Panc1 (cell line): Measurements from ENCODE around the gene IFT122. TPM values are rescaled to one million over a fixed set of nuclear protein-coding genes. Genes with fewer than 3 reads are reported as not detected.
"Not testable (repeated sequence)": the region's sequence is repeated elsewhere in the genome, so short reads cannot be mapped to it uniquely, and the experiment has no call there.

Source experiments
- ATAC-seq: fragments of 200-7000 bp; cut with Tn5 transposase; 2 replicates; pipeline ENCODE4 v1.9.1; 2020; ENCODE audit warnings: mild to moderate bottlenecking, moderate library complexity
- BruUV-seq: library from RNA; stranded (reverse); fragments of 400-500 nt; replicated peaks from 2 replicates; lab custom pipeline; 2021; lab: Mats Ljungman, UMichigan
- CTCF ChIA-PET: fragments of 300-600 bp; sonication (Branson Sonifier 250); formaldehyde crosslinking; loops from one replicate; lab custom pipeline; 2022; ENCODE audit warnings: antibody characterized with exemption; lab: Charles Lee
- POLR2A ChIA-PET: fragments of 300-600 bp; sonication (Branson Sonifier 250); formaldehyde crosslinking; loops from one replicate; lab custom pipeline; 2022; ENCODE audit warnings: antibody characterized with exemption; lab: Charles Lee
- DNase-seq: peaks from one replicate; pipeline ENCODE4 v3.0.0-alpha.2; 2010; ENCODE audit warnings: low read depth, low spot score
- H3K27ac ChIP-seq: 2 replicates; pipeline ENCODE4 v1.5.1; 2011; ENCODE audit warnings: mild to moderate bottlenecking, low read length, inconsistent platforms
- H3K27me3 ChIP-seq: fragments of 200-500 bp; sonication (Bioruptor generic); 2 replicates; pipeline ENCODE4 v1.6.0; 2014; ENCODE audit warnings: low read length, inconsistent platforms; ENCODE audit not compliant: control insufficient read depth, insufficient read depth
- H3K36me3 ChIP-seq: fragments of 200-500 bp; sonication (Bioruptor generic); 2 replicates; pipeline ENCODE4 v1.5.1; 2014; ENCODE audit warnings: inconsistent platforms, mild to moderate bottlenecking, low read length, moderate library complexity; ENCODE audit not compliant: control insufficient read depth, insufficient read depth
- H3K4me1 ChIP-seq: 2 replicates; pipeline ENCODE4 v1.5.1; 2011; ENCODE audit warnings: inconsistent platforms, mild to moderate bottlenecking, low read length, moderate library complexity; ENCODE audit not compliant: control insufficient read depth, insufficient read depth
- H3K4me3 ChIP-seq, 2 experiments: 2 replicates each; pipeline ENCODE4 v1.5.1; 2011 to 2012; ENCODE audit warnings: low read depth in 2 of 2, low read length in 2 of 2, mild to moderate bottlenecking in 2 of 2, inconsistent platforms in 1 of 2, moderate library complexity in 1 of 2
- H3K9me3 ChIP-seq: fragments of 200-500 bp; sonication (Bioruptor generic); 2 replicates; pipeline ENCODE4 v1.5.1; 2014; ENCODE audit warnings: low read depth, mild to moderate bottlenecking, inconsistent platforms, low read length, moderate library complexity; ENCODE audit not compliant: control insufficient read depth, insufficient read depth
- CTCF ChIP-seq: fragments of 450-650 bp; IDR thresholded peaks from 2 replicates; pipeline ENCODE4 v1.5.1; 2017; ENCODE audit warnings: mild to moderate bottlenecking
- POLR2AphosphoS5 ChIP-seq: IDR thresholded peaks from 2 replicates; pipeline ENCODE4 v1.6.1; 2012; ENCODE audit warnings: mild to moderate bottlenecking, low read depth, low read length, moderate library complexity
- REST ChIP-seq, 2 experiments: IDR thresholded peaks; 2 replicates each; pipeline ENCODE4 v1.6.1; 2011 to 2012; ENCODE audit warnings: low read depth in 2 of 2, control low read depth in 1 of 2, low read length in 1 of 2, mild to moderate bottlenecking in 1 of 2, moderate library complexity in 1 of 2; ENCODE audit not compliant: insufficient read depth in 1 of 2
- SIN3A ChIP-seq: IDR thresholded peaks from 2 replicates; pipeline ENCODE4 v1.6.1; 2012; ENCODE audit warnings: low read depth, mild to moderate bottlenecking, low read length, moderate library complexity, borderline replicate concordance; ENCODE audit not compliant: insufficient read depth
- TCF7L2 ChIP-seq: IDR thresholded peaks from 2 replicates; pipeline ENCODE4 v1.6.1; 2011; ENCODE audit warnings: mild to moderate bottlenecking, low read depth, low read length, inconsistent platforms
- in situ Hi-C: cut with HindIII; loops from 2 replicates; pipeline ENCODE4 v1.10.0; 2016; ENCODE audit warnings: low sequenced_read_pairs, low pct_unique_long_range_greater_than_20kb
- intact Hi-C: fragments of 100-400 bp; cut with micrococcal nuclease; formaldehyde crosslinking; loops from one replicate; pipeline ENCODE4 v1.10.0; 2022; ENCODE audit not compliant: unreplicated experiment
- total RNA-seq: library from RNA; stranded (reverse); gene quantifications from one replicate; pipeline ENCODE4 v1.2.1, GENCODE V29; 2021; ENCODE audit not compliant: unreplicated experiment

Gene IFT122
- total RNA-seq, 1 experiment from 2014 or later: 52.4 TPM

- in situ Hi-C loops (no loop called here), intact Hi-C loops (no loop called here)
- CTCF ChIA-PET: interaction anchor here (1.2 kb wide), 1 partner anchor 104 kb away, joined by 3 read pairs; no protein-coding TSS in a partner anchor
- Histone ChIP-seq H3K4me1 (no peaks in the 10 kb centered on the region), H3K9me3 (no peaks in the 10 kb centered on the region), H3K27ac (no peak overlapping the region), H3K4me3 (no peak overlapping the region), H3K27me3 (no peaks in the 10 kb centered on the region), H3K36me3 (no peaks in the 10 kb centered on the region; the same call in 1 of the 2 replicates)
- no peak for DNase-seq
- TF ChIP-seq SIN3A: no peak
- TF ChIP-seq REST (IDR thresholded peaks at IDR 0.05; ENCODE audit: insufficient read depth in 1 of 2, low read depth in 2 of 2, low read length in 1 of 2): no peak
- no peak for TF ChIP-seq CTCF
- TF ChIP-seq TCF7L2: no peak
- no peak for TF ChIP-seq POLR2AphosphoS5
- no TSS peak for BruUV-seq
- ATAC-seq: no peak
- POLR2A ChIA-PET: no interaction called here
Observed at GRCh38 chr3:129487183-129487867, 47.3 kb downstream of the IFT122 start.

GRCh38 chr3:129487868-129488335 lies 47.9 kb downstream of the IFT122 start:
- ATAC-seq, DNase-seq, H3K27ac ChIP-seq, intact Hi-C loops, CTCF ChIA-PET, H3K4me3 ChIP-seq, H3K4me1 ChIP-seq, POLR2A ChIA-PET, H3K36me3 ChIP-seq, in situ Hi-C loops, BruUV-seq, H3K9me3 ChIP-seq, H3K27me3 ChIP-seq: not testable (repeated sequence)

- in situ Hi-C loops, H3K4me3 ChIP-seq, H3K36me3 ChIP-seq, H3K27me3 ChIP-seq, H3K27ac ChIP-seq, intact Hi-C loops, BruUV-seq, POLR2A ChIA-PET, H3K9me3 ChIP-seq, H3K4me1 ChIP-seq, DNase-seq, ATAC-seq: not testable (repeated sequence)
- CTCF ChIA-PET: interaction anchor here (0.6 to 1.7 kb wide), 2 partner anchors 61 to 110 kb away, joined by 6 to 11 read pairs; no protein-coding TSS in a partner anchor
Observed at GRCh38 chr3:129489258-129489657, 49.2 kb downstream of the IFT122 start.
